Measurements from ENCODE around the gene ATXN3.

Gene ATXN3

GRCh38 chr14:92103363-92103989, 2.9 kb downstream of the ATXN3 start:
- Histone ChIP-seq H3K27ac (ENCODE audit: low read depth, low read length) (no peak overlapping the region), H3K36me3 (ENCODE audit: control insufficient read depth in 1 of 2, insufficient read depth in 2 of 2, low read length in 2 of 2) (no peaks in the 10 kb centered on the region), H2BK5ac (ENCODE audit: low read depth, low read length, poor library complexity) (no peak overlapping the region), H4K8ac (ENCODE audit: low read depth, low read length) (no peak overlapping the region), H3K9me3 (ENCODE audit: insufficient read depth, low read depth, low read length) (no peaks in the 10 kb centered on the region), H3K14ac (ENCODE audit: low read length) (no peak overlapping the region), H3K79me2 (ENCODE audit: control insufficient read depth, insufficient read depth, low read length, poor library complexity) (peaks cover 10% of the 10 kb centered on the region), H2BK120ac (ENCODE audit: insufficient read depth, low read length, poor library complexity) (no peak overlapping the region), H3K4me3 (ENCODE audit: low read depth, low read length) (no peak overlapping the region), H4K91ac (ENCODE audit: low read depth, low read length) (no peak overlapping the region), H2BK12ac (ENCODE audit: low read length) (no peak overlapping the region), H3K27me3 (ENCODE audit: insufficient read depth, low read length) (no peaks in the 10 kb centered on the region), H3K79me1 (ENCODE audit: low read length) (peaks cover 5% of the 10 kb centered on the region), H3K18ac (ENCODE audit: low read length) (no peak overlapping the region), H2AK5ac (ENCODE audit: low read length) (no peak overlapping the region), H3K4ac (ENCODE audit: low read depth, low read length) (no peak overlapping the region), H3K4me2 (ENCODE audit: low read length) (no peak overlapping the region), H3K9ac (ENCODE audit: low read length) (no peak overlapping the region), H3K4me1 (ENCODE audit: control insufficient read depth in 1 of 2, insufficient read depth in 2 of 2, low read length in 2 of 2) (peaks cover 0 to 3% of the 10 kb centered on the region in 2 experiments), H2AFZ (ENCODE audit: insufficient read depth, low read length, poor library complexity) (no peak overlapping the region), H3K23ac (ENCODE audit: low read length) (no peak overlapping the region), H4K12ac (ENCODE audit: low read depth, low read length) (no peak overlapping the region)
- DNase-seq = peak in 1 of 2 donors; percentile 26
- no CpG with 5 or more reads among the region's 7 CpGs for WGBS (ENCODE audit: extremely low coverage, insufficient coverage, insufficient read length)

GRCh38 chr14:92099802-92100201, 6.6 kb downstream of the ATXN3 start:
- H3K4me3 ChIP-seq (ENCODE audit: low read depth, low read length) = no peak overlapping the region
- no peak overlapping the region for H2BK5ac ChIP-seq (ENCODE audit: low read depth, low read length, poor library complexity)
- no peak overlapping the region for H4K12ac ChIP-seq (ENCODE audit: low read depth, low read length)
- H3K18ac ChIP-seq (ENCODE audit: low read length) = no peak overlapping the region
- no peak overlapping the region for H2BK12ac ChIP-seq (ENCODE audit: low read length)
- peaks cover 2% of the 10 kb centered on the region in 2 experiments for H3K36me3 ChIP-seq (ENCODE audit: control insufficient read depth in 1 of 2, insufficient read depth in 2 of 2, low read length in 2 of 2)
- H3K9me3 ChIP-seq (ENCODE audit: insufficient read depth, low read depth, low read length) = no peaks in the 10 kb centered on the region
- no peaks in the 10 kb centered on the region for H3K79me1 ChIP-seq (ENCODE audit: low read length)
- H3K4me1 ChIP-seq (ENCODE audit: control insufficient read depth in 1 of 2, insufficient read depth in 2 of 2, low read length in 2 of 2) = no peaks in the 10 kb centered on the region
- H3K79me2 ChIP-seq (ENCODE audit: control insufficient read depth, insufficient read depth, low read length, poor library complexity) = peaks cover 4% of the 10 kb centered on the region
- no peak overlapping the region for H2AK5ac ChIP-seq (ENCODE audit: low read length)
- H3K4me2 ChIP-seq (ENCODE audit: low read length) = no peak overlapping the region
- H2BK120ac ChIP-seq (ENCODE audit: insufficient read depth, low read length, poor library complexity) = no peak overlapping the region
- no peak overlapping the region for H3K27ac ChIP-seq (ENCODE audit: low read depth, low read length)
- no peaks in the 10 kb centered on the region for H3K27me3 ChIP-seq (ENCODE audit: insufficient read depth, low read length)
- H3K9ac ChIP-seq (ENCODE audit: low read length) = no peak overlapping the region
- no peak overlapping the region for H3K4ac ChIP-seq (ENCODE audit: low read depth, low read length)
- H3K14ac ChIP-seq (ENCODE audit: low read length) = no peak overlapping the region
- H4K8ac ChIP-seq (ENCODE audit: low read depth, low read length) = no peak overlapping the region
- H3K23ac ChIP-seq (ENCODE audit: low read length) = no peak overlapping the region
- DNase-seq = no peak
- H4K91ac ChIP-seq (ENCODE audit: low read depth, low read length) = no peak overlapping the region
- H2AFZ ChIP-seq (ENCODE audit: insufficient read depth, low read length, poor library complexity) = no peak overlapping the region

- Histone ChIP-seq H2BK5ac (ENCODE audit: low read depth, low read length, poor library complexity) (no peak overlapping the region), H2BK120ac (ENCODE audit: insufficient read depth, low read length, poor library complexity) (no peak overlapping the region), H4K91ac (ENCODE audit: low read depth, low read length) (no peak overlapping the region), H3K4me3 (ENCODE audit: low read depth, low read length) (no peak overlapping the region), H3K18ac (ENCODE audit: low read length) (no peak overlapping the region), H3K4me1 (ENCODE audit: control insufficient read depth in 1 of 2, insufficient read depth in 2 of 2, low read length in 2 of 2) (no peaks in the 10 kb centered on the region), H3K79me1 (ENCODE audit: low read length) (no peaks in the 10 kb centered on the region), H2AK5ac (ENCODE audit: low read length) (no peak overlapping the region), H4K8ac (ENCODE audit: low read depth, low read length) (no peak overlapping the region), H3K14ac (ENCODE audit: low read length) (no peak overlapping the region), H2AFZ (ENCODE audit: insufficient read depth, low read length, poor library complexity) (no peak overlapping the region), H4K12ac (ENCODE audit: low read depth, low read length) (no peak overlapping the region), H3K4ac (ENCODE audit: low read depth, low read length) (no peak overlapping the region), H2BK12ac (ENCODE audit: low read length) (no peak overlapping the region), H3K4me2 (ENCODE audit: low read length) (no peak overlapping the region), H3K27ac (ENCODE audit: low read depth, low read length) (no peak overlapping the region), H3K36me3 (ENCODE audit: control insufficient read depth in 1 of 2, insufficient read depth in 2 of 2, low read length in 2 of 2) (peaks cover 7% of the 10 kb centered on the region in 2 experiments), H3K79me2 (ENCODE audit: control insufficient read depth, insufficient read depth, low read length, poor library complexity) (peaks cover 2% of the 10 kb centered on the region), H3K9ac (ENCODE audit: low read length) (no peak overlapping the region), H3K9me3 (ENCODE audit: insufficient read depth, low read depth, low read length) (no peaks in the 10 kb centered on the region), H3K27me3 (ENCODE audit: insufficient read depth, low read length) (no peaks in the 10 kb centered on the region), H3K23ac (ENCODE audit: low read length) (no peak overlapping the region)
- no peak for DNase-seq
- no CpG with 5 or more reads among the region's 1 CpG for WGBS (ENCODE audit: extremely low coverage, insufficient coverage, insufficient read length)
Measured at GRCh38 chr14:92093320-92093719, 13.1 kb downstream of the ATXN3 start.

- no peak for DNase-seq
- no CpG with 5 or more reads among the region's 5 CpGs for WGBS (ENCODE audit: extremely low coverage, insufficient coverage, insufficient read length)
Measured at GRCh38 chr14:92088494-92088893, 17.9 kb downstream of the ATXN3 start.

More at GRCh38 chr14:92088494-92088893, 17.9 kb downstream of the ATXN3 start:
- no peaks in the 10 kb centered on the region for H3K4me1 ChIP-seq (ENCODE audit: control insufficient read depth in 1 of 2, insufficient read depth in 2 of 2, low read length in 2 of 2)
- H3K9me3 ChIP-seq (ENCODE audit: insufficient read depth, low read depth, low read length) = no peaks in the 10 kb centered on the region
- no peak overlapping the region for H3K4ac ChIP-seq (ENCODE audit: low read depth, low read length)
- no peak overlapping the region for H3K18ac ChIP-seq (ENCODE audit: low read length)
- no peaks in the 10 kb centered on the region for H3K79me1 ChIP-seq (ENCODE audit: low read length)
- no peak overlapping the region for H4K91ac ChIP-seq (ENCODE audit: low read depth, low read length)
- no peaks in the 10 kb centered on the region for H3K27me3 ChIP-seq (ENCODE audit: insufficient read depth, low read length)
- no peak overlapping the region for H3K27ac ChIP-seq (ENCODE audit: low read depth, low read length)
- H2AFZ ChIP-seq (ENCODE audit: insufficient read depth, low read length, poor library complexity) = no peak overlapping the region
- H2BK5ac ChIP-seq (ENCODE audit: low read depth, low read length, poor library complexity) = no peak overlapping the region
- H4K8ac ChIP-seq (ENCODE audit: low read depth, low read length) = no peak overlapping the region
- H2BK120ac ChIP-seq (ENCODE audit: insufficient read depth, low read length, poor library complexity) = no peak overlapping the region
- H3K9ac ChIP-seq (ENCODE audit: low read length) = no peak overlapping the region
- H3K23ac ChIP-seq (ENCODE audit: low read length) = no peak overlapping the region
- no peak overlapping the region for H4K12ac ChIP-seq (ENCODE audit: low read depth, low read length)
- H3K36me3 ChIP-seq (ENCODE audit: control insufficient read depth in 1 of 2, insufficient read depth in 2 of 2, low read length in 2 of 2) = peaks cover 2 to 3% of the 10 kb centered on the region in 2 experiments
- H3K79me2 ChIP-seq (ENCODE audit: control insufficient read depth, insufficient read depth, low read length, poor library complexity) = no peaks in the 10 kb centered on the region
- no peak overlapping the region for H3K4me2 ChIP-seq (ENCODE audit: low read length)
- no peak overlapping the region for H3K14ac ChIP-seq (ENCODE audit: low read length)
- no peak overlapping the region for H3K4me3 ChIP-seq (ENCODE audit: low read depth, low read length)
- H2AK5ac ChIP-seq (ENCODE audit: low read length) = no peak overlapping the region
- H2BK12ac ChIP-seq (ENCODE audit: low read length) = no peak overlapping the region
